Smooth muscle cell (in vitro differentiated cells): Measurements from ENCODE around the gene LILRA1. TPM values are rescaled to one million over a fixed set of nuclear protein-coding genes. Genes with fewer than 3 reads are reported as not detected.
"Not testable (repeated sequence)": the region's sequence is repeated elsewhere in the genome, so short reads cannot be mapped to it uniquely, and the experiment has no call there.

ENCODE experiments used
- DNase-seq: peaks from one replicate; lab custom pipeline; 2025; ENCODE audit not compliant: unreplicated experiment; lab: John Stamatoyannopoulos, UW
- H2AFZ ChIP-seq: fragments of 200-600 bp; sonication (generic); 2 replicates; pipeline ENCODE4 v1.6.0; 2016; ENCODE audit warnings: antibody characterized with exemption, low read depth, mild to moderate bottlenecking
- H3F3A ChIP-seq: fragments of 200-600 bp; sonication (generic); 2 replicates; pipeline ENCODE4 v1.6.0; 2017; ENCODE audit warnings: antibody characterized with exemption, low read depth
- H3K27ac ChIP-seq: fragments of 200-600 bp; sonication (generic); 2 replicates; pipeline ENCODE4 v1.5.1; 2016; ENCODE audit warnings: low read depth, mild to moderate bottlenecking
- H3K27me3 ChIP-seq: fragments of 200-600 bp; sonication (generic); 2 replicates; pipeline ENCODE4 v1.6.1; 2016; ENCODE audit warnings: low read depth, mild to moderate bottlenecking
- H3K36me3 ChIP-seq: fragments of 200-600 bp; sonication (generic); 2 replicates; pipeline ENCODE4 v1.5.1; 2016; ENCODE audit warnings: low read depth
- H3K4me1 ChIP-seq: fragments of 200-600 bp; sonication (generic); 2 replicates; pipeline ENCODE4 v1.5.1; 2016; ENCODE audit warnings: low read depth
- H3K4me2 ChIP-seq: fragments of 200-600 bp; sonication (generic); 2 replicates; pipeline ENCODE4 v1.6.0; 2016; ENCODE audit warnings: mild to moderate bottlenecking
- H3K4me3 ChIP-seq: fragments of 200-600 bp; sonication (generic); 2 replicates; pipeline ENCODE4 v1.5.1; 2016; ENCODE audit warnings: mild to moderate bottlenecking
- H3K79me2 ChIP-seq: fragments of 200-600 bp; sonication (generic); 2 replicates; pipeline ENCODE4 v1.6.0; 2016; ENCODE audit warnings: low read depth, mild to moderate bottlenecking
- H3K9ac ChIP-seq: fragments of 200-600 bp; sonication (generic); 2 replicates; pipeline ENCODE4 v1.6.0; 2016; ENCODE audit warnings: low read depth
- H3K9me3 ChIP-seq: fragments of 200-600 bp; sonication (generic); replicated peaks from 2 replicates; pipeline ENCODE4 v1.5.1; 2016; ENCODE audit warnings: low read depth
- H4K20me1 ChIP-seq: fragments of 200-600 bp; sonication (generic); 2 replicates; pipeline ENCODE4 v1.6.0; 2016; ENCODE audit warnings: low read depth
- WGBS: methylation state at CpG from one replicate; pipeline ENCODE4 v1.1.7; 2016; ENCODE audit warnings: low lambda C conversion rate; 5-methylcytosine and 5-hydroxymethylcytosine counted together
- polyA plus RNA-seq: library from polyadenylated mRNA; unstranded; fragments of >200 nt; fragmentation: Nextera tagmentation; extraction: Ambion mirVana; gene quantifications from 2 replicates; pipeline ENCODE4 v1.2.1, GENCODE V29; 2016
- total RNA-seq: library from RNA; depleted of rRNA; stranded (reverse); fragments of >200 nt; gene quantifications from 2 replicates; pipeline ENCODE4 v1.2.3, GENCODE V29; 2014
- TF ChIP-seq, protein P1 (sequence below): fragments of 200-600 bp; sonication (generic); IDR thresholded peaks from 2 replicates; pipeline ENCODE4 v1.5.1; 2017; ENCODE audit warnings: borderline replicate concordance, mild to moderate bottlenecking, antibody characterized with exemption; ENCODE audit not compliant: insufficient read depth, poor library complexity, severe bottlenecking

The LILRA1 gene
- total and polyA plus RNA-seq, 2 experiments from 2014 or later, result not detected

DNA sequence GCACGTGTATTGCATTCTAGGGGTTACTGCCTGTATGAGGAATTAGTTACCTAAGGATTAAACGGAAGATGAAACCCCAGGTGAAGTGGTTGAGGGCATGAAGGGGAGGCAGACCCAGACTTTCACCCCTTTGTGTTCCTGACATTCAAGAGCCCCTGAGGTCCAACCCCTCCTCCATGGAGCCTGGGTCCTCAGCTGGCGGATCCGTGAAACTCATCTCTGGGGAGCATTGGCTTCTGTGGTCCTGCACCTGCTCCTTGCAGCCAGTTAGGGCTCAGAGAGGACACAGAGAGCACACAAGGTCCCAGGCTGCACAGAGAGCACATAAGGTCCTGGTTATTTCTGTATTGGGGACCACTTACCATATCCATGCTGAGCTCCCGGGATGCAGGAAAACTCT, 7.0 kb upstream of the LILRA1 start:
- no peak overlapping the region for H3K9ac ChIP-seq
- no peaks in the 10 kb centered on the region for H3K36me3 ChIP-seq
- H3K9me3 ChIP-seq, result peaks cover 4% of the 10 kb centered on the region
- H3K27ac ChIP-seq, result no peak overlapping the region
- H3K79me2 ChIP-seq, result no peaks in the 10 kb centered on the region
- no peaks in the 10 kb centered on the region for H4K20me1 ChIP-seq
- DNase-seq, result no peak
- H3K4me1 ChIP-seq, result no peaks in the 10 kb centered on the region
- H2AFZ ChIP-seq, result no peak overlapping the region
- no peaks in the 10 kb centered on the region for H3K27me3 ChIP-seq
- no peaks in the 10 kb centered on the region for H3F3A ChIP-seq
- no peak overlapping the region for H3K4me2 ChIP-seq
- H3K4me3 ChIP-seq, result no peak overlapping the region
- WGBS, result 65% methylated on average over 5 of the region's 5 CpGs
- TF ChIP-seq, protein P1, sequence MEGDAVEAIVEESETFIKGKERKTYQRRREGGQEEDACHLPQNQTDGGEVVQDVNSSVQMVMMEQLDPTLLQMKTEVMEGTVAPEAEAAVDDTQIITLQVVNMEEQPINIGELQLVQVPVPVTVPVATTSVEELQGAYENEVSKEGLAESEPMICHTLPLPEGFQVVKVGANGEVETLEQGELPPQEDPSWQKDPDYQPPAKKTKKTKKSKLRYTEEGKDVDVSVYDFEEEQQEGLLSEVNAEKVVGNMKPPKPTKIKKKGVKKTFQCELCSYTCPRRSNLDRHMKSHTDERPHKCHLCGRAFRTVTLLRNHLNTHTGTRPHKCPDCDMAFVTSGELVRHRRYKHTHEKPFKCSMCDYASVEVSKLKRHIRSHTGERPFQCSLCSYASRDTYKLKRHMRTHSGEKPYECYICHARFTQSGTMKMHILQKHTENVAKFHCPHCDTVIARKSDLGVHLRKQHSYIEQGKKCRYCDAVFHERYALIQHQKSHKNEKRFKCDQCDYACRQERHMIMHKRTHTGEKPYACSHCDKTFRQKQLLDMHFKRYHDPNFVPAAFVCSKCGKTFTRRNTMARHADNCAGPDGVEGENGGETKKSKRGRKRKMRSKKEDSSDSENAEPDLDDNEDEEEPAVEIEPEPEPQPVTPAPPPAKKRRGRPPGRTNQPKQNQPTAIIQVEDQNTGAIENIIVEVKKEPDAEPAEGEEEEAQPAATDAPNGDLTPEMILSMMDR, result no peak

DNA sequence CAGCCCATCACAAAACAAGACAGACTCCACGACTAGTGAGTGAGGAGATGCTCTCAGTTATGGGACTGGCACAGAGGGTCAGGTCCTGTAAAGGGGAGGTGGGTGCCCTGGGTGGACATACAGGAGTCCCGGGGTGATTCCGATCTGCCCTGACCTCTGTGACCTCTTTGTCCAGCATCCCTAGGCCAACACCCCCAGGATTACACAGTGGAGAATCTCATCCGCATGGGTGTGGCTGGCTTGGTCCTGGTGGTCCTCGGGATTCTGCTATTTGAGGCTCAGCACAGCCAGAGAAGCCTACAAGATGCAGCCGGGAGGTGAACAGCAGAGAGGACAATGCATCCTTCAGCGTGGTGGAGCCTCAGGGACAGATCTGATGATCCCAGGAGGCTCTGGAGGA, 6.4 kb upstream of the LILRA1 start:
- no peak overlapping the region for H3K4me2 ChIP-seq
- H4K20me1 ChIP-seq, result no peaks in the 10 kb centered on the region
- WGBS, result 54% methylated on average over 7 of the region's 7 CpGs
- peaks cover 9% of the 10 kb centered on the region for H3K9me3 ChIP-seq
- H3K9ac ChIP-seq, result no peak overlapping the region
- no peaks in the 10 kb centered on the region for H3K79me2 ChIP-seq
- no peaks in the 10 kb centered on the region for H3K27me3 ChIP-seq
- no peaks in the 10 kb centered on the region for H3F3A ChIP-seq
- H3K4me3 ChIP-seq, result no peak overlapping the region
- DNase-seq, result no peak
- H3K4me1 ChIP-seq, result no peaks in the 10 kb centered on the region
- H3K27ac ChIP-seq, result no peak overlapping the region
- TF ChIP-seq, protein P1, result no peak
- H3K36me3 ChIP-seq, result no peaks in the 10 kb centered on the region
- H2AFZ ChIP-seq, result no peak overlapping the region

DNA sequence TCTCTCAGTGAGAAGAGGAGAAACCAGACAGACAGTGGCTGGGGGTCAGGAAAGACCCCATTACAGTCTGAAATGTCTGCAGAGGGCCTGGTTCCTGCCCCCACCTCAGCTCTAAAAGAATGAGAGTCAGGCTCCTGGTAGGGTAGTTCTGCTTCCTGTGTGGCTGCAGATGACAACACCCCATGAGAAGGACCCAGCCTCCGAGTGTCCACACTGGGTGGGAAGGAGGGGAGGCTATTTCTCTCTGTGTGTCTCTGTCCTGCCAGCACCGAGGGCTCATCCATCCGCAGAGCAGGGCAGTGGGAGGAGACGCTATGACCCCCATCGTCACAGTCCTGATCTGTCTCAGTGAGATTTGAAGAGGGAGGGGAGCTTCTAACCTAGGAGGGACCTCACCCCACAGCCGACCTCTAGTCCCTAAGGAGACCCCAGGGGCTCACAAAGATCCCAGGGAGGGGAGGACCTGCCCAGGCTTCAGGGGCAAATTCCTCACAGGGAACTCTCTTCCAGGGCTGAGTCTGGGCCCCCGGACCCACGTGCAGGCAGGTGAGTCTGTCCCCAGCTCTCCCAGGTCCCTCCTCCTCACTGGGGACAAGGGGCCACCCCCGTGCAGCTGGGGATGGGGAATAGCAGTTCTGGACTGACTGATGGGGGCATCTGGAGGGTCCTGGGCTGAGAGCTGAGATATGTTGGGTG, 647 bp downstream of the LILRA1 start:
- H3K9ac ChIP-seq, DNase-seq, H3F3A ChIP-seq, H3K79me2 ChIP-seq, H3K4me3 ChIP-seq, H3K4me1 ChIP-seq, H3K4me2 ChIP-seq, H3K27ac ChIP-seq, H3K36me3 ChIP-seq, H3K9me3 ChIP-seq, H4K20me1 ChIP-seq, H2AFZ ChIP-seq, H3K27me3 ChIP-seq: not testable (repeated sequence)
- WGBS, result 70% methylated on average over 9 of the region's 9 CpGs

DNA sequence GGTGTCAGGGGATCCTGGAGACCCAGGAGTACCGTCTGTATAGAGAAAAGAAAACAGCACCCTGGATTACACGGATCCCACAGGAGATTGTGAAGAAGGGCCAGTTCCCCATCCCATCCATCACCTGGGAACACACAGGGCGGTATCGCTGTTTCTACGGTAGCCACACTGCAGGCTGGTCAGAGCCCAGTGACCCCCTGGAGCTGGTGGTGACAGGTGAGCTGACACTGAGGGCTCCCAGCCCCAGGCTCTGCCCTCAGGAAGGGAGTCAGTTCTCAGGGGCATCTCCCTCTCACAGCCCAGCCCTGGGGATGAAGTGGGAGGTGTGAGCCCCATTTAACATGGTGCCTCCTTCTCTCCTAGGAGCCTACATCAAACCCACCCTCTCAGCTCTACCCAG, 1.3 kb downstream of the LILRA1 start:
- H3K4me3 ChIP-seq, result no peak overlapping the region
- peaks cover 5% of the 10 kb centered on the region for H3K9me3 ChIP-seq
- WGBS, result 87% methylated on average over 5 of the region's 5 CpGs
- H3F3A ChIP-seq, result no peaks in the 10 kb centered on the region
- H4K20me1 ChIP-seq, result no peaks in the 10 kb centered on the region
- no peak overlapping the region for H3K27ac ChIP-seq
- H3K9ac ChIP-seq, result no peak overlapping the region
- no peaks in the 10 kb centered on the region for H3K36me3 ChIP-seq
- no peaks in the 10 kb centered on the region for H3K79me2 ChIP-seq
- H3K4me2 ChIP-seq, result no peak overlapping the region
- TF ChIP-seq, protein P1, result no peak
- DNase-seq, result no peak
- H3K27me3 ChIP-seq, result no peaks in the 10 kb centered on the region
- no peaks in the 10 kb centered on the region for H3K4me1 ChIP-seq
- H2AFZ ChIP-seq, result no peak overlapping the region

DNA sequence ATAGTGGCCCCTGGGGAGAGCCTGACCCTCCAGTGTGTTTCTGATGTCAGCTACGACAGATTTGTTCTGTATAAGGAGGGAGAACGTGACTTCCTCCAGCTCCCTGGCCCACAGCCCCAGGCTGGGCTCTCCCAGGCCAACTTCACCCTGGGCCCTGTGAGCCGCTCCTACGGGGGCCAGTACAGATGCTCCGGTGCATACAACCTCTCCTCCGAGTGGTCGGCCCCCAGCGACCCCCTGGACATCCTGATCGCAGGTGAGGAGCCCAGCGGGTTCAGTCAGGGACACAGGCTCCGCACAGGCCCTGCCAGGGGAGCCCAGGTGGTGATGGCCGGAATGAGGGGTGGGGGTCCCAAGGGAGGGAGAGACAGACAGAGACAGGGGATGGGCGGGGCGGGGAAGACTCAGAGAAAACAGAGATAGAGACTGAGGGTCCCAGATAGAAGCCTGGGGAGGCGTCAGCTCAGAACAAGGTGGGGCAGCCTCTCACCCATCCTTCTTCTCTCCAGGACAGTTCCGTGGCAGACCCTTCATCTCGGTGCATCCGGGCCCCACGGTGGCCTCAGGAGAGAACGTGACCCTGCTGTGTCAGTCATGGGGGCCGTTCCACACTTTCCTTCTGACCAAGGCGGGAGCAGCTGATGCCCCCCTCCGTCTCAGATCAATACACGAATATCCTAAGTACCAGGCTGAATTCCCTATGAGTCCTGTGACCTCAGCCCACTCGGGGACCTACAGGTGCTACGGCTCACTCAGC, 2.4 kb downstream of the LILRA1 start:
- not testable (repeated sequence) for DNase-seq, H3K4me1 ChIP-seq, H3K9me3 ChIP-seq, H3K4me3 ChIP-seq, H3K27me3 ChIP-seq, H3F3A ChIP-seq, H4K20me1 ChIP-seq, H3K4me2 ChIP-seq, H3K9ac ChIP-seq, H3K36me3 ChIP-seq, H3K27ac ChIP-seq, H2AFZ ChIP-seq, H3K79me2 ChIP-seq
- WGBS, result 80% methylated on average over 26 of the region's 26 CpGs
